Measurements from ENCODE around the gene PDZD4.
A peak's percentile ranks its signal among the peaks of the same experiment; 100 is the strongest.

Gene PDZD4

GRCh38 chrX:153832728-153833127 lies 2.4 kb upstream of the PDZD4 start:
- H3K4me3 ChIP-seq (ENCODE audit: insufficient read depth, low read depth, low read length, poor library complexity, severe bottlenecking), result no peak overlapping the region
- no peaks in the 10 kb centered on the region for H3K9me3 ChIP-seq (ENCODE audit: control insufficient read depth, low read length)
- H3K4me1 ChIP-seq (ENCODE audit: control insufficient read depth, insufficient read depth, low read length, poor library complexity, severe bottlenecking), result peaks cover 5% of the 10 kb centered on the region
- no peaks in the 10 kb centered on the region for H3K36me3 ChIP-seq (ENCODE audit: control insufficient read depth, insufficient read depth, low read length)
- no peak overlapping the region for H3K27ac ChIP-seq (ENCODE audit: insufficient read depth, low read length, poor library complexity, severe bottlenecking)
- DNase-seq, result no peak
- no peaks in the 10 kb centered on the region for H3K27me3 ChIP-seq (replicated peaks; ENCODE audit: control insufficient read depth, insufficient read depth, low read length, poor library complexity, severe bottlenecking)

- Histone ChIP-seq H3K27ac (ENCODE audit: insufficient read depth, low read length, poor library complexity, severe bottlenecking) (no peak overlapping the region), H3K4me1 (ENCODE audit: control insufficient read depth, insufficient read depth, low read length, poor library complexity, severe bottlenecking) (peaks cover 5% of the 10 kb centered on the region), H3K27me3 (replicated peaks; ENCODE audit: control insufficient read depth, insufficient read depth, low read length, poor library complexity, severe bottlenecking) (no peaks in the 10 kb centered on the region), H3K4me3 (ENCODE audit: insufficient read depth, low read depth, low read length, poor library complexity, severe bottlenecking) (no peak overlapping the region), H3K9me3 (ENCODE audit: control insufficient read depth, low read length) (no peaks in the 10 kb centered on the region), H3K36me3 (ENCODE audit: control insufficient read depth, insufficient read depth, low read length) (no peaks in the 10 kb centered on the region)
- DNase-seq, result no peak
These were observed 1.2 kb upstream of the PDZD4 start for GRCh38 chrX:153831429-153832150.

GRCh38 chrX:153830640-153831428 lies 490 bp upstream of the PDZD4 start:
- no peak for DNase-seq
- Histone ChIP-seq H3K9me3 (ENCODE audit: control insufficient read depth, low read length) (no peaks in the 10 kb centered on the region), H3K27ac (ENCODE audit: insufficient read depth, low read length, poor library complexity, severe bottlenecking) (no peak overlapping the region), H3K27me3 (replicated peaks; ENCODE audit: control insufficient read depth, insufficient read depth, low read length, poor library complexity, severe bottlenecking) (no peaks in the 10 kb centered on the region), H3K4me1 (ENCODE audit: control insufficient read depth, insufficient read depth, low read length, poor library complexity, severe bottlenecking) (peaks cover 5% of the 10 kb centered on the region), H3K4me3 (ENCODE audit: insufficient read depth, low read depth, low read length, poor library complexity, severe bottlenecking) (no peak overlapping the region), H3K36me3 (ENCODE audit: control insufficient read depth, insufficient read depth, low read length) (no peaks in the 10 kb centered on the region)

GRCh38 chrX:153829549-153829798 lies 870 bp downstream of the PDZD4 start:
- Histone ChIP-seq H3K9me3 (ENCODE audit: control insufficient read depth, low read length) (no peaks in the 10 kb centered on the region), H3K36me3 (ENCODE audit: control insufficient read depth, insufficient read depth, low read length) (no peaks in the 10 kb centered on the region), H3K27me3 (replicated peaks; ENCODE audit: control insufficient read depth, insufficient read depth, low read length, poor library complexity, severe bottlenecking) (no peaks in the 10 kb centered on the region), H3K4me1 (ENCODE audit: control insufficient read depth, insufficient read depth, low read length, poor library complexity, severe bottlenecking) (peaks cover 5% of the 10 kb centered on the region), H3K27ac (ENCODE audit: insufficient read depth, low read length, poor library complexity, severe bottlenecking) (peak overlapping the region; percentile 32), H3K4me3 (ENCODE audit: insufficient read depth, low read depth, low read length, poor library complexity, severe bottlenecking) (peak overlapping the region; percentile 50)
- DNase-seq, result no peak

GRCh38 chrX:153828723-153829548 lies 1.4 kb downstream of the PDZD4 start:
- Histone ChIP-seq H3K27me3 (replicated peaks; ENCODE audit: control insufficient read depth, insufficient read depth, low read length, poor library complexity, severe bottlenecking) (no peaks in the 10 kb centered on the region), H3K4me1 (ENCODE audit: control insufficient read depth, insufficient read depth, low read length, poor library complexity, severe bottlenecking) (peaks cover 5% of the 10 kb centered on the region), H3K36me3 (ENCODE audit: control insufficient read depth, insufficient read depth, low read length) (no peaks in the 10 kb centered on the region), H3K9me3 (ENCODE audit: control insufficient read depth, low read length) (no peaks in the 10 kb centered on the region), H3K4me3 (ENCODE audit: insufficient read depth, low read depth, low read length, poor library complexity, severe bottlenecking) (peak overlapping the region; percentile 50), H3K27ac (ENCODE audit: insufficient read depth, low read length, poor library complexity, severe bottlenecking) (peak overlapping the region; percentile 32)
- no peak for DNase-seq

- Histone ChIP-seq H3K27ac (ENCODE audit: insufficient read depth, low read length, poor library complexity, severe bottlenecking) (no peak overlapping the region), H3K4me1 (ENCODE audit: control insufficient read depth, insufficient read depth, low read length, poor library complexity, severe bottlenecking) (peaks cover 5% of the 10 kb centered on the region), H3K4me3 (ENCODE audit: insufficient read depth, low read depth, low read length, poor library complexity, severe bottlenecking) (no peak overlapping the region), H3K9me3 (ENCODE audit: control insufficient read depth, low read length) (no peaks in the 10 kb centered on the region), H3K36me3 (ENCODE audit: control insufficient read depth, insufficient read depth, low read length) (no peaks in the 10 kb centered on the region), H3K27me3 (replicated peaks; ENCODE audit: control insufficient read depth, insufficient read depth, low read length, poor library complexity, severe bottlenecking) (no peaks in the 10 kb centered on the region)
- DNase-seq, result no peak
These were observed 2.0 kb downstream of the PDZD4 start for GRCh38 chrX:153828308-153828707.

GRCh38 chrX:153827903-153828302 lies 2.4 kb downstream of the PDZD4 start:
- Histone ChIP-seq H3K27me3 (replicated peaks; ENCODE audit: control insufficient read depth, insufficient read depth, low read length, poor library complexity, severe bottlenecking) (no peaks in the 10 kb centered on the region), H3K4me3 (ENCODE audit: insufficient read depth, low read depth, low read length, poor library complexity, severe bottlenecking) (no peak overlapping the region), H3K27ac (ENCODE audit: insufficient read depth, low read length, poor library complexity, severe bottlenecking) (no peak overlapping the region), H3K36me3 (ENCODE audit: control insufficient read depth, insufficient read depth, low read length) (no peaks in the 10 kb centered on the region), H3K9me3 (ENCODE audit: control insufficient read depth, low read length) (no peaks in the 10 kb centered on the region), H3K4me1 (ENCODE audit: control insufficient read depth, insufficient read depth, low read length, poor library complexity, severe bottlenecking) (peaks cover 5% of the 10 kb centered on the region)
- DNase-seq, result no peak

GRCh38 chrX:153827016-153827415 lies 3.3 kb downstream of the PDZD4 start:
- Histone ChIP-seq H3K4me1 (ENCODE audit: control insufficient read depth, insufficient read depth, low read length, poor library complexity, severe bottlenecking) (peaks cover 11% of the 10 kb centered on the region), H3K27ac (ENCODE audit: insufficient read depth, low read length, poor library complexity, severe bottlenecking) (no peak overlapping the region), H3K36me3 (ENCODE audit: control insufficient read depth, insufficient read depth, low read length) (no peaks in the 10 kb centered on the region), H3K4me3 (ENCODE audit: insufficient read depth, low read depth, low read length, poor library complexity, severe bottlenecking) (no peak overlapping the region), H3K27me3 (replicated peaks; ENCODE audit: control insufficient read depth, insufficient read depth, low read length, poor library complexity, severe bottlenecking) (no peaks in the 10 kb centered on the region), H3K9me3 (ENCODE audit: control insufficient read depth, low read length) (no peaks in the 10 kb centered on the region)
- DNase-seq, result no peak

GRCh38 chrX:153825042-153825441 lies 5.3 kb downstream of the PDZD4 start:
- H3K36me3 ChIP-seq (ENCODE audit: control insufficient read depth, insufficient read depth, low read length), result no peaks in the 10 kb centered on the region
- peaks cover 21% of the 10 kb centered on the region for H3K4me1 ChIP-seq (ENCODE audit: control insufficient read depth, insufficient read depth, low read length, poor library complexity, severe bottlenecking)
- no peak overlapping the region for H3K4me3 ChIP-seq (ENCODE audit: insufficient read depth, low read depth, low read length, poor library complexity, severe bottlenecking)
- no peaks in the 10 kb centered on the region for H3K9me3 ChIP-seq (ENCODE audit: control insufficient read depth, low read length)
- H3K27me3 ChIP-seq (replicated peaks; ENCODE audit: control insufficient read depth, insufficient read depth, low read length, poor library complexity, severe bottlenecking), result no peaks in the 10 kb centered on the region
- H3K27ac ChIP-seq (ENCODE audit: insufficient read depth, low read length, poor library complexity, severe bottlenecking), result no peak overlapping the region
- no peak for DNase-seq

GRCh38 chrX:153824348-153824747 lies 6.0 kb downstream of the PDZD4 start:
- Histone ChIP-seq H3K36me3 (ENCODE audit: control insufficient read depth, insufficient read depth, low read length) (no peaks in the 10 kb centered on the region), H3K4me1 (ENCODE audit: control insufficient read depth, insufficient read depth, low read length, poor library complexity, severe bottlenecking) (peaks cover 26% of the 10 kb centered on the region), H3K4me3 (ENCODE audit: insufficient read depth, low read depth, low read length, poor library complexity, severe bottlenecking) (no peak overlapping the region), H3K9me3 (ENCODE audit: control insufficient read depth, low read length) (no peaks in the 10 kb centered on the region), H3K27me3 (replicated peaks; ENCODE audit: control insufficient read depth, insufficient read depth, low read length, poor library complexity, severe bottlenecking) (no peaks in the 10 kb centered on the region), H3K27ac (ENCODE audit: insufficient read depth, low read length, poor library complexity, severe bottlenecking) (no peak overlapping the region)
- DNase-seq, result no peak
